Keratinocyte (primary cell): ENCODE results near the gene CTIF.

Source experiments
- EZH2 ChIP-seq: IDR thresholded peaks from one replicate; pipeline ENCODE4 v1.6.1; 2012; ENCODE audit warnings: inconsistent platforms, mild to moderate bottlenecking, low read length, moderate library complexity
- TF ChIP-seq, protein P1 (sequence below), 3 experiments: IDR thresholded peaks in 1 of 3; conservative IDR thresholded peaks in 1 of 3; optimal IDR thresholded peaks in 1 of 3; 2 replicates in 2 of 3; 3 replicates in 1 of 3; pipeline versions ENCODE3 to v1.5.1; 2011; ENCODE audit warnings: low read length in 3 of 3, mild to moderate bottlenecking in 3 of 3, moderate library complexity in 2 of 3, control low read depth in 1 of 3, inconsistent platforms in 1 of 3; ENCODE audit not compliant: insufficient read depth in 2 of 3; ENCODE audit errors: extremely low read depth in 1 of 3

DNA sequence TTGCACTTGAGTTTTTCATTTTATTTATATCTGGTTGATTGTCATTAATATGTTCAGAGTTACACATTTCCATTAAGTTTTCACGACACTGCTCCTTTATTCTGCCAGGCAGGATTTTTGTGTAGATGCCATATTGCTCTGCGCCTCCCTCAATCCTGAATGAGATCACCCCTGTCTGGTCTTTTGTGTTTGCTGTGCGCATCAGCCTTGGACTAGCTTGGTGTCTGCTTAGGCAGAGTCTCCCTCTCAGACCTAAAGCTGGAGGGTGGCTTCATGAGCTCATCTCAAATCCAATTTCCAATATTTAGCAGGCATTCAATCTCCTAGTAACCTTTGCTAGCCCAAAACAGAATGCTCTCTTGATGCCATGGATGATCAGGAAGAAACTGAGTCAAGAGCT lies 274.5 kb downstream of the CTIF start:
- TF ChIP-seq, protein P1, sequence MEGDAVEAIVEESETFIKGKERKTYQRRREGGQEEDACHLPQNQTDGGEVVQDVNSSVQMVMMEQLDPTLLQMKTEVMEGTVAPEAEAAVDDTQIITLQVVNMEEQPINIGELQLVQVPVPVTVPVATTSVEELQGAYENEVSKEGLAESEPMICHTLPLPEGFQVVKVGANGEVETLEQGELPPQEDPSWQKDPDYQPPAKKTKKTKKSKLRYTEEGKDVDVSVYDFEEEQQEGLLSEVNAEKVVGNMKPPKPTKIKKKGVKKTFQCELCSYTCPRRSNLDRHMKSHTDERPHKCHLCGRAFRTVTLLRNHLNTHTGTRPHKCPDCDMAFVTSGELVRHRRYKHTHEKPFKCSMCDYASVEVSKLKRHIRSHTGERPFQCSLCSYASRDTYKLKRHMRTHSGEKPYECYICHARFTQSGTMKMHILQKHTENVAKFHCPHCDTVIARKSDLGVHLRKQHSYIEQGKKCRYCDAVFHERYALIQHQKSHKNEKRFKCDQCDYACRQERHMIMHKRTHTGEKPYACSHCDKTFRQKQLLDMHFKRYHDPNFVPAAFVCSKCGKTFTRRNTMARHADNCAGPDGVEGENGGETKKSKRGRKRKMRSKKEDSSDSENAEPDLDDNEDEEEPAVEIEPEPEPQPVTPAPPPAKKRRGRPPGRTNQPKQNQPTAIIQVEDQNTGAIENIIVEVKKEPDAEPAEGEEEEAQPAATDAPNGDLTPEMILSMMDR (optimal IDR thresholded peaks at IDR 0.05 in 1 of 3, IDR thresholded peaks at IDR 0.05 in 1 of 3, conservative IDR thresholded peaks at IDR 0.05 in 1 of 3; ENCODE audit: extremely low read depth in 1 of 3, insufficient read depth in 2 of 3, low read length in 3 of 3) = no peak
- TF ChIP-seq EZH2 = no peak
